ENCODE results near the gene CD8B.
A peak's percentile ranks its signal among the peaks of the same experiment; 100 is the strongest.

The CD8B gene

GRCh38 chr2:86794861-86795260 is 66.8 kb downstream of the CD8B start:
- DNase-seq, result peak; percentile 52

- peak; percentile 39 for DNase-seq
These were observed 67.9 kb downstream of the CD8B start for GRCh38 chr2:86793752-86794151.

- DNase-seq, result no peak
These were observed 70.1 kb downstream of the CD8B start for GRCh38 chr2:86791573-86791972.

- DNase-seq, result peak; percentile 55
These were observed 70.8 kb downstream of the CD8B start, which contains the start of gene CD8A for GRCh38 chr2:86790676-86791572. Gene CD8A, minus strand, starts transcription at chr2:86790913. Its CDS starts 88 bp downstream, at chr2:86790825.

- DNase-seq, result no peak
These were observed 71.5 kb downstream of the CD8B start for GRCh38 chr2:86790134-86790675.

- no peak for DNase-seq
These were observed 72.0 kb downstream of the CD8B start for GRCh38 chr2:86789687-86790133.

GRCh38 chr2:86788881-86789686 is 72.6 kb downstream of the CD8B start:
- DNase-seq, result no peak

- DNase-seq, result no peak
These were observed 73.5 kb downstream of the CD8B start for GRCh38 chr2:86788165-86788564.

- DNase-seq, result peak; percentile 85
These were observed 74.0 kb downstream of the CD8B start for GRCh38 chr2:86787736-86788135.

- no peak for DNase-seq
These were observed 75.6 kb downstream of the CD8B start for GRCh38 chr2:86786001-86786536.

GRCh38 chr2:86785456-86785855 is 76.2 kb downstream of the CD8B start:
- DNase-seq, result no peak

- peak; percentile 91 for DNase-seq
These were observed 77.9 kb downstream of the CD8B start for GRCh38 chr2:86783615-86784339.

- no peak for DNase-seq
These were observed 78.9 kb downstream of the CD8B start for GRCh38 chr2:86782748-86783147.

GRCh38 chr2:86781363-86781762 is 80.3 kb downstream of the CD8B start:
- peak; percentile 48 for DNase-seq

GRCh38 chr2:86779971-86780370 is 81.7 kb downstream of the CD8B start:
- no peak for DNase-seq

GRCh38 chr2:86778957-86779356 is 82.7 kb downstream of the CD8B start:
- no peak for DNase-seq

- no peak for DNase-seq
These were observed 85.2 kb downstream of the CD8B start for GRCh38 chr2:86776532-86776931.

GRCh38 chr2:86775338-86775737 is 86.3 kb downstream of the CD8B start:
- DNase-seq, result no peak

- no peak for DNase-seq
These were observed 86.8 kb downstream of the CD8B start for GRCh38 chr2:86774862-86775261.

GRCh38 chr2:86772611-86773010 is 89.1 kb downstream of the CD8B start:
- no peak for DNase-seq

- no peak for DNase-seq
These were observed 90.8 kb downstream of the CD8B start for GRCh38 chr2:86770816-86771301.

- DNase-seq, result no peak
These were observed 91.8 kb downstream of the CD8B start for GRCh38 chr2:86769838-86770237.
